ENCODE data around the gene PEPD. TPM values are rescaled to one million over a fixed set of nuclear protein-coding genes. Genes with fewer than 3 reads are reported as not detected.

PEPD gene
- total RNA-seq, 2 donors from 2014 or later: 52.2 to 67.9 TPM

GRCh38 chr19:33375837-33376159 lies 145.8 kb downstream of the PEPD start:
- Histone ChIP-seq H3K4me3 (ENCODE audit: low read length) (peak overlapping the region; percentile 100), H3K27ac (ENCODE audit: low read depth, low read length) (no peak overlapping the region), H3K27me3 (ENCODE audit: control insufficient read depth, insufficient read depth, low read length, poor library complexity, severe bottlenecking) (no peaks in the 10 kb centered on the region), H3K36me3 (ENCODE audit: control insufficient read depth, insufficient read depth, low read length) (peaks cover 24% of the 10 kb centered on the region), H3K4me1 (ENCODE audit: control insufficient read depth, insufficient read depth, low read length) (peaks cover 9% of the 10 kb centered on the region), H3K9ac (ENCODE audit: extremely low read depth, low read length, poor library complexity, severe bottlenecking) (no peak overlapping the region), H3K9me3 (ENCODE audit: control insufficient read depth, low read length) (no peaks in the 10 kb centered on the region)
- H3K36me3 Mint-ChIP-seq (ENCODE audit: low read depth): peaks cover 14% of the 10 kb centered on the region
- no peak for DNase-seq
- H3K27ac Mint-ChIP-seq: no peak overlapping the region
- H3K27me3 Mint-ChIP-seq (ENCODE audit: insufficient read depth): peaks cover 5% of the 10 kb centered on the region
- H3K9me3 Mint-ChIP-seq: no peaks in the 10 kb centered on the region
- no peak for TF ChIP-seq CTCF (conservative IDR thresholded peaks at IDR 0.05)
- H3K4me3 Mint-ChIP-seq: peak overlapping the region; percentile 79
- WGBS, 2 experiments (ENCODE audit: insufficient coverage in 1 of 2, insufficient read length in 1 of 2): 97 to 100% methylated on average over 1 of the region's 1 CpG
- H3K4me1 Mint-ChIP-seq: peaks cover 46% of the 10 kb centered on the region

GRCh38 chr19:33375156-33375836 lies 146.3 kb downstream of the PEPD start:
- H3K36me3 ChIP-seq (ENCODE audit: control insufficient read depth, insufficient read depth, low read length): peaks cover 19% of the 10 kb centered on the region
- no peaks in the 10 kb centered on the region for H3K27me3 ChIP-seq (ENCODE audit: control insufficient read depth, insufficient read depth, low read length, poor library complexity, severe bottlenecking)
- peak overlapping the region; percentile 100 for H3K4me3 ChIP-seq (ENCODE audit: low read length)
- Mint-ChIP-seq H3K36me3 (ENCODE audit: low read depth) (peaks cover 14% of the 10 kb centered on the region), H3K27ac (no peak overlapping the region), H3K4me1 (peaks cover 46% of the 10 kb centered on the region), H3K4me3 (peak overlapping the region; percentile 79), H3K27me3 (ENCODE audit: insufficient read depth) (peaks cover 5% of the 10 kb centered on the region), H3K9me3 (no peaks in the 10 kb centered on the region)
- H3K9ac ChIP-seq (ENCODE audit: extremely low read depth, low read length, poor library complexity, severe bottlenecking): no peak overlapping the region
- no peak for TF ChIP-seq CTCF (conservative IDR thresholded peaks at IDR 0.05)
- no peak for DNase-seq
- no peaks in the 10 kb centered on the region for H3K9me3 ChIP-seq (ENCODE audit: control insufficient read depth, low read length)
- 89 to 93% methylated on average over 5 to 9 of the region's 9 CpGs for WGBS, 2 experiments (ENCODE audit: insufficient coverage in 1 of 2, insufficient read length in 1 of 2)
- H3K4me1 ChIP-seq (ENCODE audit: control insufficient read depth, insufficient read depth, low read length): peaks cover 9% of the 10 kb centered on the region
- H3K27ac ChIP-seq (ENCODE audit: low read depth, low read length): no peak overlapping the region

GRCh38 chr19:33374236-33374714 lies 147.3 kb downstream of the PEPD start:
- no peak for DNase-seq
- 0 to 2% methylated on average over 12 to 22 of the region's 22 CpGs for WGBS, 2 experiments (ENCODE audit: insufficient coverage in 1 of 2, insufficient read length in 1 of 2)
- peak; percentile 61 for TF ChIP-seq CTCF (conservative IDR thresholded peaks at IDR 0.05)
- Histone ChIP-seq H3K27ac (ENCODE audit: low read depth, low read length) (peak overlapping the region; percentile 3), H3K4me1 (ENCODE audit: control insufficient read depth, insufficient read depth, low read length) (peaks cover 9% of the 10 kb centered on the region), H3K27me3 (ENCODE audit: control insufficient read depth, insufficient read depth, low read length, poor library complexity, severe bottlenecking) (no peaks in the 10 kb centered on the region), H3K9me3 (ENCODE audit: control insufficient read depth, low read length) (no peaks in the 10 kb centered on the region), H3K9ac (ENCODE audit: extremely low read depth, low read length, poor library complexity, severe bottlenecking) (peak overlapping the region; percentile 93), H3K36me3 (ENCODE audit: control insufficient read depth, insufficient read depth, low read length) (peaks cover 9% of the 10 kb centered on the region), H3K4me3 (ENCODE audit: low read length) (peak overlapping the region; percentile 100)
- Mint-ChIP-seq H3K4me1 (peaks cover 45% of the 10 kb centered on the region), H3K9me3 (no peaks in the 10 kb centered on the region), H3K27me3 (ENCODE audit: insufficient read depth) (peaks cover 5% of the 10 kb centered on the region), H3K4me3 (peak overlapping the region; percentile 79), H3K36me3 (ENCODE audit: low read depth) (peaks cover 10% of the 10 kb centered on the region), H3K27ac (peak overlapping the region; percentile 60)

Measured in endodermal cell (in vitro differentiated cells).